GM21619 (cell line): ENCODE results near the gene UBA3.

Source experiments
- ATAC-seq: cut with Tn5 transposase; IDR thresholded peaks from one replicate; pipeline ENCODE4 v1.9.1; 2021; ENCODE audit not compliant: unreplicated experiment

The UBA3 gene

GRCh38 chr3:69099576-69099975, 19.4 kb upstream of the UBA3 start:
- no peak for ATAC-seq

GRCh38 chr3:69097407-69098086, 17.4 kb upstream of the UBA3 start:
- ATAC-seq: no peak

DNA sequence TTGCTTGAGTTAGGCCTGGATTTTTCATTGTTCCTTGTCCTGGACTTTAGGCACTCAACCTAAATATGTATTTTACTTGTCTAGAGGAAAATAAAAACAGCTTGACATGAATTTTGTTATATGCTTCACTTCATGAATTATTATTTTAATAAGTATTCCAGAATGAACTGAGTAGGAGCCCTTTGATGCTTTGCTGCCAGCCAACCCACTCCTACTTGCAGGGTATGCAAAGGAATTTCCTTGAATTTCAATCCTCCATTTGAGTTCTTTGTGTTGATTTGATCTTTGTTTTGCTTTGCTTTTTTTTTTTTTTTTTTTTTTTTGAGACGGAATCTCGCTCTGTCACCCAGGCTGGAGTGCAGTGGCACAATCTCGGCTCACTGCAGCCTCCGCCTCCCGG, 16.1 kb upstream of the UBA3 start:
- ATAC-seq: no peak

DNA sequence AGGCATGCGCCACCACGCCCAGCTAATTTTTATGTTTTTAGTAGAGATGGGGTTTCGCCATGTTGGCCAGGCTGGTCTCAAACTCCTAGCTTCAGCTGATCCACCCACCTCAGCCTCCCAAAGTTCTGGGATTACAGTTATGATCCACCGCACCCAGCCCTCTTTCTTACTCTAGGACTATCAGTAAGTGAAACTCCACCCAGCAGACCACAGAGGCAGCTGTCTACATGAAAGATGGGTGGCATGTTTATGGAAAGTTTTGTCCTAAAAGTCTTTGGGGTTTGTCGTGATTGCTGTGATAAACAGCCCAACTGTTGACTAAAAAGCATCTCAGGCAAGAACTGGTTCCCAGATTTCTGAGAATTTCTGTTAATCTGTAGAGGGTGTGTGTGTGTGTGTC, 15.5 kb upstream of the UBA3 start:
- no peak for ATAC-seq

- ATAC-seq: no peak
Measured at GRCh38 chr3:69094467-69095205, 14.5 kb upstream of the UBA3 start.

- ATAC-seq: peak; percentile 71
Measured at GRCh38 chr3:69092030-69092516, 11.9 kb upstream of the UBA3 start.

DNA sequence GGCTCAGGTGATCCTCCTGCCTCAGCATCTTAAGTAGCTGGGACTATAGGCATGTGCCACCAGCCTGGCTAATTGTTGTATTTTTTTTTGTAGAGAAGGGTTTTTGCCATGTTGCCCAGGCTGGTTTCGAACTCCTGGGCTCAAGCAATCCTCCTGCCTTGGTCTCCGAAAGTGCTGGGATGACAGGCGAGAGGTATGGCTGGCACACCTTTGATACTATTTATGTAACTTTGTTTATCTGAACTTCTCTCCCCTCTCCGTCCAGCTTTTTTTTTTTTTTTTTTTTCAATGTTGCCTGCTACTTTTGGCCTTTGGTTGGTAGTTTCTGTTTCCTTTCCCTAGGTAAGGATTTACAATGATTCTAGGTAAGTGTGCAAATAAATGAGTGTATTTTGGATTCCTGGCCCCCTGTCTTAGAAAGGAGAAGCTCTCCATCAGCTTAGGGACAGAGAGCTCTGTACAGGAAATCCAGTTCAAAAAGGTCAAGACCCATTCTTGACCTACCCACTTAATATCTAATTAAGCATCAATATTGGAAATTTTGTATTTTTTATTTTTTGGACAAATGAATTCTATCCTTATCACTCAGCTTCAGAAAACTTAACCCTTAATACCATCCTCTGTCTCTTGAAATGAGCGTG, 11.3 kb upstream of the UBA3 start:
- ATAC-seq: no peak

DNA sequence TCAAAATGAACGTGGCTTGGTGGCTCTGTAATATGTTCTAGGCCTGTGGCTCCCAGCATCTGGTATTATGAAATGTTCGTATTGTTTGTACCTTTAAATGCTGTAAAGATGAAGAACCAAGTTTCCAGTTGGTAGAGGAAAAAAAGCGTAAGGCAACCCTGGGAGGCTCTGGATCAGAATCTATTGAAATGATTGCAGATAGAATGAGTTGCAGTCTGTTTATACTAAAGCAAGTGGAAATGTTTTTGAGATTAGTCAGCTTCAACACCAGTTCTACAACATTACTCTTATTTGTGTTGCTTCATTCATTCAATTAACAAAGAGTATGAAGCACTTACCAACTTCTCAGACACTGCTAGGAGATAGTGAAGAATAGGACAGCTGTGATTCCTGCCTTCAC, 9.9 kb upstream of the UBA3 start:
- ATAC-seq: no peak

GRCh38 chr3:69088063-69088462, 7.9 kb upstream of the UBA3 start:
- peak; percentile 27 for ATAC-seq

- no peak for ATAC-seq
Measured at GRCh38 chr3:69087030-69087791, 7.0 kb upstream of the UBA3 start.

GRCh38 chr3:69085833-69086722, 5.9 kb upstream of the UBA3 start:
- ATAC-seq: no peak

DNA sequence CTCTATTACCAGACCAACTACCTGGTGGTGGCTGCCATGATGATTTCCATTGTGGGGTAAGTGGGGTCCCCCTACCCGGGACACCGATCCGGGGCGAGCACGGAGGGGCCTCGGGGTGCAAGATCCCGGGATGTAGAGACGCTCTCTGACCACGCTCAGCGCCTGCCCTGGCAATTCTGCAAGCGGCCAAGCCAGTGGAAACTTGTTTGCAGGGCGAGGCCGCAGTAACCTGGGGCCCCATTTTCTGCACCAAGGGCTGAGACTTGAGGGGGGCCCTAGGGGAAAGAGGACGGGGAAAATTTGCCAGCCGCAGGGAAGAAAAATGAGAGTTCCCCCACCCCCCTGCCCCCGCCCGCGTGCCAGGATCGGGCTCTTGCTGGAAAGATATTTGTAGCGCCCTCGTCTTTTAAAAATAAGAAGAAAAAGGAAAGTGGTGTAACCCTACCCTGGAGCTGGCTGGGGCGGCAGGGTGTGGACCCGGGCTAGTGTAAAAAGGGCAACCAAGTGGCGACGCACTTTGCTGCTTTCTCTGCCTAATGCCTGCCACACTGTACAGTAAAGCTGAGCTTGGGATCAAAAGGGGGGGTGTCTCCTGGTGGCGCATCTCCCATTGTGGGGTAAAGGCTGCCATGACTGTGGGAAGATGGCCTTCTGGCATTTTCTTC, 5.1 kb upstream of the UBA3 start:
- ATAC-seq: no peak

- peak; percentile 50 for ATAC-seq
Measured at GRCh38 chr3:69084326-69085167, 4.4 kb upstream of the UBA3 start, which contains the start of gene ARL6IP5. Gene ARL6IP5 (plus strand): TSS chr3:69084937. CDS start chr3:69085048, 111 bp downstream.

DNA sequence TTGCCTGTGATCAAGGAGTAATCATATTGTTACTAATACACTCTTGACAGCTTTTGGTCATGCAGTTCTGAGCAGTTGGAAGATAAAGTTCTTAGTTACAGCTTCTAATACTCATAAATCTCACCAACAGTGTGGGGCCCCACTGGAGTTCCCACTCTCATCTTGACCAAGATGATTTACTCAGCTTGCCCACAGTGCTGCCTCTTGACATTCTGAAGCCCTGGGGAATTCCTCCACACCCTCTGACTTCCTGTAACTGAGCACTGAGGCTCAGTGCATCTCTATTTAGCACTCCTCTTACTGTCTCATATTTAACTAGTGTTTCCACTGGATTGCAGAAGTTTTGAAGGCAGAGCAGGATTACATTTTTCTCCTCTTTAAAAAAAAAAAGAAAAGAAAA, 2.6 kb upstream of the UBA3 start:
- peak; percentile 53 for ATAC-seq

- ATAC-seq: no peak
Measured at GRCh38 chr3:69082361-69082760, 2.2 kb upstream of the UBA3 start.

DNA sequence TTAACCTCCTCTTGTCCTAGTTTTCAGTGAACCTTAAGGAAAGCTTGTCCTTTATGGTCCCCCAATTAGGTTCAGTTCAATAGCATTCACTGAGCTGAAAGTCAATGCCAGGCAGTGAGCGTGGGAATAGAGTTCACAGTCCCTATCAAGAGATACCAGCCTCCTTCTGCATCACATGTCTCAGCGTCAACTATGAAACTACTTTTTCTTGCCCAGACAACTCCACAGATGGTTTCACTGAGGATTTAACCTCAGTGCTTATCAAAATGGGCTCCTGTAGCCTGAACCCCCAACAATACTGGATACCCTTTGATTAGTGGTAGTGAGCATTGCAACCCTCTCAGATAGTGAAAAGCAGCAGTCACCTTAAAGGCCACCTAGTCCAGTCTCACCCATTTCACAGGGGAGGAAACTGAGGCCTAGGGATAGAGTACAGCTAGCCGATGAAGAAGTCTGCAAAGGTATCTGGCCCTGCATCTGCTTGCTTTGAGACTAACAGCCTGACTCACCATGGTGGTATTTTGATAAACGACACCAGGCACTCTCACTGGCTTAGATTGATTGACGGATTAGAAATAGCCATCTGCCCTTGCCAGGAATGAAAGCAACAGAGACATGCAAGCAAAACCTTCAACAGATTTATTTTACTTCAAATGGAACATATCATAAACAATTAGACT, 1.6 kb upstream of the UBA3 start:
- ATAC-seq: no peak

DNA sequence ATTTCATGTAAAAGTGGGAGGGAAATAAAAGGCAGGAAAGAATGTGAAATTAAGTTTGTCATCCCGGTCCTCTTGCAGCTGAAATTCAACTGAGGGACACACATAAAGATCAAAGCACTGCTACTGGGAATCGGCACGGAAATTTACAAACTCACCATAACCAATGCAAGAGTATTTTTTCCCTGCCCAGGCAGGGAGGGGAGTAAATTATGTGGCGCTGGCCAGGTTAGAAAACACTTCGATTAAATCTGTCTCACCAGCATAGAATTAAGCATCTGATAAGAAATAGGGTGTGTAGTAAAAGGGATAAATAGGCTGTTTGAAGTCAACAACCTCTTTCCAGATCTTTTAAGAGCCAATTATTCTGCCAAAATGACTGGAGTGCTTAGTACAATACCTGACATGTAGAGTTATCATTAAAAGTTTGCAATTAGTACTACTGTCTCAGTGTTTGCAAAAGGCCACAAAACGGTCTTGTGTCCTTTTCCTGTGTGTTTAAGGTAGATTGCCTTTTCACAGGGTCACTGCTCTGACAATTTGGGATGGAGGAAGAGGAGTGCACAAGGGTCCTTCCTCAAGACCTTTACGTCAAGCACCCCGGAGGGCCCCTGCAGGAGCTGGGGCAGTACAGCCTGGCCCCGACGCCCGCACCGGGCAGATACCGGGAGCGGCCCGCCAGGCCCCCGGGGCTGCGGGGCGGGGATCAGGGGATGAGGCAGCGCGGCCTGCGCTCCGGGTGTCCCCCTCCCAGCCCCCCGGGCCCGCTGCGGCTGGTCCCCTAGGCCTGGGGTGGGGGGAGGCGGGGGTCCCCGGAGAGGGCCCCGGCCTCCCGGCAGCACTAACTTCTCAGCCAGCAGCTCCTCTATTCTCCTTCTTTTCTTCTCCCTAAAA, 651 bp downstream of the UBA3 start:
- no peak for ATAC-seq
